ENCODE data around the gene UVRAG.

GRCh38 chr11:75841739-75842138 lies 26.7 kb downstream of the UVRAG start:
- TF ChIP-seq POLR2AphosphoS5 (IDR thresholded peaks at IDR 0.05; ENCODE audit: borderline replicate concordance, low read depth, low read length) (no peak), EZH2 (IDR thresholded peaks at IDR 0.05) (no peak)
